ENCODE measurements around the gene DNASE1L1. TPM values are rescaled to one million over a fixed set of nuclear protein-coding genes. Genes with fewer than 3 reads are reported as not detected.

DNASE1L1 gene
- total and polyA plus RNA-seq, 2 donors (not counting 1 experiment from before 2014, with no cell fraction given) = 24.6 to 49.2 TPM

DNA sequence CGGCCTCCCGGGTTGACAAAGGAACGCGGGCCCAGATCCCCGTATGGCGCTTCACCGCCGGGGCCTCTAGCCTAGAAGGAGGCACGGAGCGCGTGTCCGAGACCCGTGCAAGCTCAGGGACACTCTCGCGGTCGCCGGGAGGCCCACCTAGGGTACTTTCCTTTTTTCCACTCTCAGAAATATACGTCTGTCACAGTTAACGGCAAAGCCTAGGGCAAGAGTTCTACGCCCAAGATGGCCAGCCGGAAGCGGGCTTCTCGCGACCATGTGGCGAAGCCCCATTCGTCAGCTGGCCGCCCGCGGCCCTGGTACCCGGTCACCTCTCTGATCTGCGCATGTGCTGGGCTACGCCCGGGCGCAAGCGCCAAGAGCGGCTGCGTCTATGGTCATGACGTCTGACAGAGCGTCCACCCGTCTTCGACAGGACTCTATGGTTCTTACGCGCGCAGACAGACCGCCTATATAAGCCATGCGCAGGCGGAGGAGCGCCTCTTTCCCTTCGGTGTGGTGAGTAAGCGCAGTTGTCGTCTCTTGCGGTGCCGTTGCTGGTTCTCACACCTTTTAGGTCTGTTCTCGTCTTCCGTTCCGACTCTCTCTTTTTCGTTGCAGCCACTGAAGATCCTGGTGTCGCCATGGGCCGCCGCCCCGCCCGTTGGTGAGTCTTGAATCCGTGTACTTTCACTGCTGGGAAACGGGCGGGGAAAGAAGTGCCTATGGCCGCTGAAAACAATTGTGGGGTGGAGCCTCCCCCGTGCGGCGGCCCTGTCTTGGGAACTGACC lies 11.0 kb downstream of the DNASE1L1 start, which contains the start of gene RPL10:
RPL10 (plus strand) TSS at position 490 of the 780 bp plus-strand sequence; CDS start at position 633, 143 bp downstream.
- Histone ChIP-seq H4K20me1 (ENCODE audit: control insufficient read depth, insufficient read depth, low read length, poor library complexity, severe bottlenecking) (peaks cover 30% of the 10 kb centered on the region), H3K9ac (ENCODE audit: low read length) (peak within 1 kb of the TSS; percentile 86), H3K4me2 (replicated peaks; ENCODE audit: low read depth, low read length, poor library complexity, severe bottlenecking) (peak within 1 kb of the TSS; percentile 81), H3K36me3 (replicated peaks in 1 of 2; ENCODE audit: control extremely low read depth in 1 of 2, control insufficient read depth in 1 of 2, extremely low read depth in 1 of 2, insufficient read depth in 2 of 2, low read length in 1 of 2) (peaks cover 0 to 22% of the 10 kb centered on the region in 2 experiments), H3K79me2 (ENCODE audit: control insufficient read depth, insufficient read depth, low read length) (no peaks in the 10 kb centered on the region), H2AFZ (ENCODE audit: insufficient read depth, low read depth, low read length, poor library complexity, severe bottlenecking) (peak within 1 kb of the TSS; percentile 39), H3K27me3 (replicated peaks in 1 of 4; ENCODE audit: control extremely low read depth in 1 of 4, control insufficient read depth in 3 of 4, insufficient read depth in 4 of 4, low read length in 3 of 4) (no peaks in the 10 kb centered on the region), H3K27ac (ENCODE audit: low read length in 2 of 2) (peak within 1 kb of the TSS; percentile 99 to 100), H3K4me1 (ENCODE audit: control insufficient read depth in 2 of 2, insufficient read depth in 2 of 2, low read length in 2 of 2) (peaks cover 12 to 20% of the 10 kb centered on the region in 2 donors), H3K4me3 (ENCODE audit: control extremely low read depth in 1 of 5, extremely low read depth in 1 of 5, insufficient read depth in 1 of 5, low read depth in 2 of 5, low read length in 4 of 5) (peak within 1 kb of the TSS; percentile 63 to 96 (median 78)), H3K9me3 (ENCODE audit: control extremely low read depth in 1 of 3, control insufficient read depth in 2 of 3, insufficient read depth in 1 of 3, low read length in 2 of 3) (no peaks in the 10 kb centered on the region)
- peak within 1 kb of the TSS; percentile 99 for H3K27ac Mint-ChIP-seq
- peaks cover 17% of the 10 kb centered on the region for H3K4me1 Mint-ChIP-seq
- peak; percentile 94 for DNase-seq
- no peaks in the 10 kb centered on the region for H3K9me3 Mint-ChIP-seq (ENCODE audit: insufficient read depth)
- ChIA-PET POLR2A (interaction anchor here (0.6 to 3.4 kb wide), 20 partner anchors 9 to 977 kb away, joined by 3 to 31 read pairs (median 6); partner anchors contain the start of genes ARHGAP4, ATP6AP1, DNASE1L1 and EMD), CTCF (interaction anchor here (0.7 to 3.2 kb wide), 12 partner anchors 12 to 135 kb away, joined by 3 to 17 read pairs (median 4); partner anchors contain the start of genes DNASE1L1, FAM3A, FLNA and SLC10A3)
- TF ChIP-seq EZH2 (IDR thresholded peaks at IDR 0.05; ENCODE audit: borderline replicate concordance, insufficient read depth, low read depth, low read length, poor library complexity, severe bottlenecking) = no peak
- TF ChIP-seq, protein P1, sequence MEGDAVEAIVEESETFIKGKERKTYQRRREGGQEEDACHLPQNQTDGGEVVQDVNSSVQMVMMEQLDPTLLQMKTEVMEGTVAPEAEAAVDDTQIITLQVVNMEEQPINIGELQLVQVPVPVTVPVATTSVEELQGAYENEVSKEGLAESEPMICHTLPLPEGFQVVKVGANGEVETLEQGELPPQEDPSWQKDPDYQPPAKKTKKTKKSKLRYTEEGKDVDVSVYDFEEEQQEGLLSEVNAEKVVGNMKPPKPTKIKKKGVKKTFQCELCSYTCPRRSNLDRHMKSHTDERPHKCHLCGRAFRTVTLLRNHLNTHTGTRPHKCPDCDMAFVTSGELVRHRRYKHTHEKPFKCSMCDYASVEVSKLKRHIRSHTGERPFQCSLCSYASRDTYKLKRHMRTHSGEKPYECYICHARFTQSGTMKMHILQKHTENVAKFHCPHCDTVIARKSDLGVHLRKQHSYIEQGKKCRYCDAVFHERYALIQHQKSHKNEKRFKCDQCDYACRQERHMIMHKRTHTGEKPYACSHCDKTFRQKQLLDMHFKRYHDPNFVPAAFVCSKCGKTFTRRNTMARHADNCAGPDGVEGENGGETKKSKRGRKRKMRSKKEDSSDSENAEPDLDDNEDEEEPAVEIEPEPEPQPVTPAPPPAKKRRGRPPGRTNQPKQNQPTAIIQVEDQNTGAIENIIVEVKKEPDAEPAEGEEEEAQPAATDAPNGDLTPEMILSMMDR (IDR thresholded peaks at IDR 0.05) = no peak
- ATAC-seq (ENCODE audit: low read depth) = peak; percentile 76
- H3K27me3 Mint-ChIP-seq = no peaks in the 10 kb centered on the region
- WGBS (ENCODE audit: insufficient coverage) = under 1% methylated on average over 58 of the region's 69 CpGs
- intact Hi-C loops (cut with micrococcal nuclease) = loop anchor here (5.0 kb wide), 2 partner anchors 94 to 119 kb away; partner anchors contain the start of genes FAM3A and SLC10A3
- peak within 1 kb of the TSS; percentile 99 for H3K4me3 Mint-ChIP-seq

Measured in B cell (primary cell).